T-helper 1 cell (primary cell): Measurements from ENCODE around the gene EAPP.
"Not testable (repeated sequence)": the region's sequence is repeated elsewhere in the genome, so short reads cannot be mapped to it uniquely, and the experiment has no call there.

Source experiments
- DNase-seq, 5 donors: peaks; one replicate each; pipeline ENCODE4 v3.0.0-alpha.2; 2012 to 2020

EAPP gene

GRCh38 chr14:34537677-34538009 lies 1.9 kb downstream of the EAPP start:
- no peak for DNase-seq

GRCh38 chr14:34536951-34537676 lies 2.4 kb downstream of the EAPP start:
- DNase-seq, result no peak

- DNase-seq, result no peak
Observed at GRCh38 chr14:34527591-34527990, 11.9 kb downstream of the EAPP start.

- not testable (repeated sequence) for DNase-seq
Observed at GRCh38 chr14:34524216-34524615, 15.3 kb downstream of the EAPP start.

GRCh38 chr14:34522496-34522895 lies 17.0 kb downstream of the EAPP start:
- DNase-seq, result no peak

GRCh38 chr14:34521071-34521470 lies 18.4 kb downstream of the EAPP start:
- DNase-seq, result not testable (repeated sequence)

- not testable (repeated sequence) for DNase-seq
Observed at GRCh38 chr14:34520304-34520970, 19.1 kb downstream of the EAPP start.

- DNase-seq, result no peak
Observed at GRCh38 chr14:34507884-34508283, 31.6 kb downstream of the EAPP start.

GRCh38 chr14:34507459-34507858 lies 32.0 kb downstream of the EAPP start:
- no peak for DNase-seq

- not testable (repeated sequence) for DNase-seq
Observed at GRCh38 chr14:34505124-34505491, 34.4 kb downstream of the EAPP start.

GRCh38 chr14:34504027-34504426 lies 35.5 kb downstream of the EAPP start:
- DNase-seq, result not testable (repeated sequence)

GRCh38 chr14:34502545-34503225 lies 36.8 kb downstream of the EAPP start:
- no peak for DNase-seq

GRCh38 chr14:34502001-34502400 lies 37.5 kb downstream of the EAPP start:
- no peak for DNase-seq

- no peak for DNase-seq
Observed at GRCh38 chr14:34501004-34501580, 38.4 kb downstream of the EAPP start.

- DNase-seq, result peak in 1 of 5 donors; percentile 6
Observed at GRCh38 chr14:34498684-34499412, 40.7 kb downstream of the EAPP start.

- DNase-seq, result no peak
Observed at GRCh38 chr14:34496679-34497513, 42.6 kb downstream of the EAPP start.

GRCh38 chr14:34496007-34496678 lies 43.4 kb downstream of the EAPP start:
- no peak for DNase-seq

GRCh38 chr14:34489324-34489723 lies 50.2 kb downstream of the EAPP start:
- DNase-seq, result no peak

GRCh38 chr14:34488528-34488927 lies 51.0 kb downstream of the EAPP start:
- no peak for DNase-seq

- DNase-seq, result no peak
Observed at GRCh38 chr14:34484726-34485125, 54.8 kb downstream of the EAPP start.

GRCh38 chr14:34482463-34482862 lies 57.0 kb downstream of the EAPP start:
- DNase-seq, result no peak
